Kidney (tissue), 14 donors: ENCODE measurements around the gene ACTRT2. TPM values are rescaled to one million over a fixed set of nuclear protein-coding genes. Genes with fewer than 3 reads are reported as not detected.
A peak's percentile ranks its signal among the peaks of the same experiment; 100 is the strongest.

ENCODE experiments used
- DNase-seq, 5 donors: peaks; one replicate each; pipeline ENCODE4 v3.0.0-alpha.2; 2013 to 2020
- FAIRE-seq: peaks from 2 replicates; lab custom pipeline; 2012; peaks lifted over from hg19 to GRCh38; lab: Jason Lieb, UNC
- H3K27ac ChIP-seq, 2 donors: one replicate each; pipeline ENCODE4 v1.7.0; 2013; ENCODE audit warnings: low read depth in 2 of 2, low read length in 2 of 2, inconsistent platforms in 1 of 2
- H3K27me3 ChIP-seq: one replicate; pipeline ENCODE4 v1.7.1; 2013; ENCODE audit warnings: low read length, inconsistent platforms; ENCODE audit not compliant: control insufficient read depth, insufficient read depth
- H3K36me3 ChIP-seq, 3 donors: one replicate each; pipeline versions ENCODE4 v1.7.0 to v1.7.1; 2013; ENCODE audit warnings: low read length in 3 of 3, control low read depth in 1 of 3, inconsistent platforms in 1 of 3; ENCODE audit not compliant: insufficient read depth in 3 of 3, control insufficient read depth in 2 of 3
- H3K4me1 ChIP-seq, 3 donors: one replicate each; pipeline versions ENCODE4 v1.7.0 to v1.7.1; 2013; ENCODE audit warnings: low read length in 3 of 3, inconsistent platforms in 1 of 3, low read depth in 1 of 3; ENCODE audit not compliant: control insufficient read depth in 2 of 3, insufficient read depth in 2 of 3
- H3K4me3 ChIP-seq, 3 donors: one replicate each; pipeline versions ENCODE4 v1.7.0 to v1.8.1; 2013; ENCODE audit warnings: low read length in 3 of 3, control low read depth in 1 of 3, inconsistent platforms in 1 of 3
- H3K9ac ChIP-seq, 3 donors: one replicate each; pipeline versions ENCODE4 v1.7.0 to v1.7.1; 2013; ENCODE audit warnings: low read length in 3 of 3, control low read depth in 1 of 3, inconsistent platforms in 1 of 3
- H3K9me3 ChIP-seq, 3 donors: one replicate each; pipeline versions ENCODE4 v1.7.0 to v1.7.1; 2013; ENCODE audit warnings: low read length in 3 of 3, control low read depth in 1 of 3, inconsistent platforms in 1 of 3; ENCODE audit not compliant: control insufficient read depth in 2 of 3, insufficient read depth in 1 of 3
- CTCF ChIP-seq: IDR thresholded peaks from 3 replicates; pipeline ENCODE4 v1.5.1; 2012; ENCODE audit warnings: mild to moderate bottlenecking, moderate library complexity, borderline replicate concordance; ENCODE audit not compliant: insufficient read depth; ENCODE audit errors: extremely low read depth
- intact Hi-C: fragments of 100-400 bp; cut with DNase I; formaldehyde crosslinking; loops from one replicate; pipeline ENCODE4 v1.11.1; 2022
- polyA plus RNA-seq: library from polyadenylated mRNA; stranded (reverse); fragments of 350-450 nt; fragmentation: Illumina TruSeq; extraction: RNeasy Lipid Tissue Mini Kit (QIAGEN cat#74804); gene quantifications from one replicate; pipeline ENCODE4 v1.2.3, GENCODE V29; 2014; ENCODE audit warnings: low read depth, low replicate concordance; ENCODE audit not compliant: insufficient read depth
- total RNA-seq: library from RNA; stranded (reverse); fragmentation: NEBNext Ultra II Directional; extraction: Animal tissue kit (Norgen Biotek cat#: 25700); gene quantifications from one replicate; pipeline ENCODE4 v1.2.1, GENCODE V29; 2021
- donor health status: control.
- donor health status: control.
- donor health status: control.
- donor health status: control.
- donor health status: control.
- donor health status: DM: yes; HTN: yes; CAD: no.
- donor health status: Normal renal cell carcinoma (clear cell type).

ACTRT2 gene
- total and polyA plus RNA-seq, 2 donors from 2014 or later, result not detected

- no peak for TF ChIP-seq CTCF
- peak in 1 of 5 donors; percentile 13 for DNase-seq
- peaks cover 0 to 5% (median 0%) of the 10 kb centered on the region in 3 donors for H3K9me3 ChIP-seq
- no peaks in the 10 kb centered on the region for H3K4me1 ChIP-seq
- no peak overlapping the region for H3K27ac ChIP-seq
- no peak overlapping the region for H3K9ac ChIP-seq
- no peak for FAIRE-seq
- H3K4me3 ChIP-seq, result no peak overlapping the region
- peaks cover 0 to 3% (median 0%) of the 10 kb centered on the region in 3 donors for H3K36me3 ChIP-seq
- no peaks in the 10 kb centered on the region for H3K27me3 ChIP-seq
- intact Hi-C loops, result no loop called here
Observed at GRCh38 chr1:3024019-3024418, 2.8 kb downstream of the ACTRT2 start.

DNA sequence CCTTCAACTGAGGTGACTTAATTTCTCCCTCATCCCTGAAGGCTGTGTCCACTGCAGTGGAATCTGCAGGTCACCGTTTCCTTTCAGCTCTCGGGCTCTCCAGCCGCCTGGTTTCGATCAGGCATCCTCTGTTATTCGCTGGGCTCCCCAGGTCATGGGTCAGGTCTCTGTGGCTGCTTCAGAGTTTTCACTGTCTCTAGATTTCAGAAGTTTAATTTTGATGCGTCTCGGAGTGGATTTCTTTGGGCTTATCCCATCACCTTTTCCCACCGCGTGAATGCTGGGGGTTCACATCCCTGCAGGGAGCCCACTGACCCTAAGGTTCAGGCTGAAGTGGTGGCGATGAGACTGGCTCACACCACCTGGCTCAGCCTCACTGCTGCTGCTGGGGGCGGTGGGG, 3.3 kb downstream of the ACTRT2 start:
- FAIRE-seq (no peak), DNase-seq (no peak)
- no peak for TF ChIP-seq CTCF
- no peak overlapping the region for H3K27ac ChIP-seq
- no peaks in the 10 kb centered on the region for H3K4me1 ChIP-seq
- no peak overlapping the region for H3K4me3 ChIP-seq
- peaks cover 0 to 5% (median 0%) of the 10 kb centered on the region in 3 donors for H3K9me3 ChIP-seq
- H3K27me3 ChIP-seq, result no peaks in the 10 kb centered on the region
- intact Hi-C loops, result no loop called here
- H3K36me3 ChIP-seq, result peaks cover 0 to 3% (median 0%) of the 10 kb centered on the region in 3 donors
- H3K9ac ChIP-seq, result no peak overlapping the region

DNA sequence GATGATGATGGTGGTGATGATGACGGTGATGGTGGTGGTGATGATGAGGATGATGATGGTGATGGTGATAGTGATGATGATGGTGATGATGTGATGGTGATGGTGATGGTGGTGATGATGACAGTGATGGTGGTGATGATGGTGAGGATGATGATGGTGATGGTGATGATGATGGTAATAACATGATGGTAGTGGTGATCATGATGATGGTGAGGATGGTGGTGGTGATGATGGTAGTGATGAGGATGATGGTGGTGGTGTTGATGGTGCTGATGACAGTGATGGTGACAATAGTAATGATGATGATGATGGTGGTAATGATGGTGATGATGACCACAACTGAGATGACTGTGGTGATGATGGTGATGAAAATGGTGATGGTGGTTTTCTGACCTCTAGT, 4.9 kb downstream of the ACTRT2 start:
- TF ChIP-seq CTCF, result no peak
- Histone ChIP-seq H3K4me1 (no peaks in the 10 kb centered on the region), H3K27ac (no peak overlapping the region), H3K9ac (no peak overlapping the region), H3K36me3 (peaks cover 0 to 3% (median 0%) of the 10 kb centered on the region in 3 donors), H3K27me3 (no peaks in the 10 kb centered on the region), H3K4me3 (peak overlapping the region in 1 of 3 donors; percentile 8), H3K9me3 (peaks cover 0 to 5% (median 0%) of the 10 kb centered on the region in 3 donors)
- FAIRE-seq (no peak), DNase-seq (no peak)
- intact Hi-C loops, result no loop called here
